ENCODE data around the gene ILKAP. TPM values are rescaled to one million over a fixed set of nuclear protein-coding genes. Genes with fewer than 3 reads are reported as not detected.
A peak's percentile ranks its signal among the peaks of the same experiment; 100 is the strongest.
"Not testable (repeated sequence)": the region's sequence is repeated elsewhere in the genome, so short reads cannot be mapped to it uniquely, and the experiment has no call there.

The ILKAP gene
- total RNA-seq, 1 donor from 2014 or later, result 67.4 TPM

DNA sequence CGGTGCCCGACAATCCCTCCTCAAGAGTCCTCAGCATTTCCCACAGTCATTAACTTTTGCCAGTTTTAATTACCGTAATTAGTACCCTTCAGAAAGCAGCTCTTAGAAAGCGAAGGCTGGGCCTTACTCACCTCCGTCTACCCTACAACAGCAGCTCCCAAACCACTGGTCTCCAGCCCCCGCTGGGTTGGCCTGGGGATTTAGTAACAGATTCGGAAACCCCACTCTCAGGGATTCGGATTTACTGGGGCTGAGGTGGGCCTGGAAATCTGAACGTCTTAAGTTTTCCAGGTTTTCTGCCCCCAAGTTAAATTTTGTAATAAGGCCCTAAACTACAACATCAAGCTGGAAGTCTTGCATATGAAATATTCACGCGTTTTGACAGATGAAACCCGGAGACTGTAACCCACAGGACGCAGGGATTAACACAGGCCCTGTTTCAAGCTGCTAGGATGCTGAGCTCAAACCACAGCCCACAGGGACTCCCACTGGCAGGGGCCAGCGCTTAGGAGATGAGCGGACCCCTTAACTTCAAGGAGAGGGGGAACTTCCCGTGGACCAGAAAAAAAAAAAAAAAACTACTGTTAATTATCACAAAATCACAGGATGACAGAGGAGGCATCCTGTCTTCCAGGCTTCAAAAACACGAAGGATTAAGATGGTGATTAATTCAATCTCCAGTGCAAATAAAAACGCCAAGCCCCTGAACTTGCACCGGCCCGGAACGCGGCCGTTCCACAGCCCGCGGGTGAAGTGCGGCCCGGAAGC is 985 bp downstream of the ILKAP start:
- no peak for DNase-seq (ENCODE audit: low spot score)

DNA sequence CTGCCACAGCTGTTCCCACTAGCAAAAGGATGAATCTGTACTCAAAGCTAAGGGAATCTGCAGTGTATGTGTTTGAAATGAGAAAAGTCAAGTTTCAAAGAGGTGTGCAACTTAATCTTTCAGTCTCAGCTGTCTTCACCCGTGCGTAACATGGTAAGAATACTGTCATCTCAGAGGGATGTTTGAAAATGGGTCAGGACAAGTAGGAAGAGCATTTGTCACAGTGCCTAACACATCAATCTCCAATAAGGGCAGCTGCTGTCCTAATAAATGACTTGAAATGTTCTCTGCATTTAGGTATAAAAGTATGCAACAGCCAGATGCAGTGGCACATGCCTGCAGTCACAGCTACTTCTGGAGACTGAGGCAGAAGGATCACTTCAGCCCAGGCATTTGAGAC is 13.1 kb downstream of the ILKAP start:
- no peak for DNase-seq (ENCODE audit: low spot score)

DNA sequence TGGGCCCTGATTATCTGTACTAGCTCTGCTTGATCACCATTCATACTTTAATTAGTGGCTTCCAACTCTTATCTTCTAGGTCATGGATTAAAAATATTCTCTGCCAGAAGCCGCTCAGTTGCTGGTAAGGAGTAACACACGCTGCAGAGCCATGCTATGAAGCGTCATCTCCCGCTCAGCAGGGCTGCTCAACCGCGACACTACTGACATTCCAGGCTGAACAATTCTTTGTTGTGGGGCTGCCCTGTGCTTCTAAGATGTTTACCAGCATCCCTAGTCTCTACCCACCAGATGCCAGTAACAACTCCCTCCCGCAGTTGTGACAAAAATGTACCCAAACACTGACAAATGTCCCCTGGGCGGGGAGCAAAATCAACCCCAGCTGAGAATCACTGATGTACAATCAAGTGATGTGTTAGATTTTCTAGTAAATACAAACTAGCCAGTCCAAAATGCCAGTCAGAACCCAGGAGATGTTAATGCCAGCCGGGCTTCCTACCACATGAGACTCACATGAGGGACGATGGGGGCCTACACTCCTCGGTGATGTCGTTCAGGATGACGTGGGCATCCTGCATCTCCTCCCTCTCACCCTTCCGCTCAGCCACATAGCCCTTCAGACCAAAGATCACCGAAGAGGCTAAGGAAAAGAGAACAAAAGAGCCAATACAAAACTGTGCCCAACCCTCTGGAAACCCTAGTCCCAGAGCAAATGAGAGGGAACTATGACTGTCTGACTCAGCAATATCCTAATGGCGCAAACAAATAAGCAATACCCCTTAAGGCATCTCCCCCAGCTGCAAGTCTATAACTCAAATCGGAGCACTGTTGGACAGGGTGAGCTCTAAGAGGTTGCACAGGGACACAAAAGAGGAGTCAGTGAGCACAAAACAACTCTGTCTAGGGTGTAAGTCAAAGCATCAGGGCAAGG is 15.6 kb downstream of the ILKAP start:
- DNase-seq (ENCODE audit: low spot score), result no peak

DNA sequence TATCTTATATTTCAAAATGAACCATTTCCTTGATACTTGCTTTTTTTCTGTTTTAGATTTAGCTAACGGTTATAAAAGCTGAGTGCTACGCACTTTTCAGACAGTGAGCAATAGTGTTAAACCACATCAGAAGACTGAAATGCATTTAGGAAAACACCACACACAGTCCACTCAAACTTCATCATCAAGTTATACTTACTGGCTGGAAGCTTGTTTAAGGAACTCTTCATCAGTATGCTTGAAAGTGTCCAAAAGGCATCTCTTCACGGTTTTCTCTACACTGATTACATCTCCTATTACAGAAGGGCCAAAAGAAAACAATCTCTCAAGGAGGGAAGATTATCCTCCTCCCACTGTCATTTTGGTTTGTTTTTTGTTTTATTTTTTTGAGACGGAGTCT is 19.7 kb downstream of the ILKAP start:
- no peak for DNase-seq (ENCODE audit: low spot score)

DNA sequence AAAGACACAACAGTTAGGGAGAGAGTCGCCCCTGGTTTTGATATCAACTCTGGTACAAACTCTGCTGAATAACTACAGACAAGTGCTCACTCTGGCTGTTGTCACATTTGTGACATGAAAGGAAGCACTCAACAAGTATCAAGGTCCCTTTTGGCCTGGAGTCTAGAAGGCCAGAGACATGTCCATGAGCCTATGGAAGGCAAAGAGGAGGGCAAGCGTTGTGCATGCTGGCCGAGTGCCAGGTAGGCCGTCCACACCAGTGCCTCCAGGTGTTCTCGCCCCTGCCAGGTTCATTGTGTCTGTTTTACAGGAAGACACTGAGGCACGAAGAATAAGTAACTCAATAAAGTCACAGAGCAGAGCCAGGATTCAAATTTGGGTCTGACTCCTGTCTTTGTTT is 21.1 kb downstream of the ILKAP start:
- no peak for DNase-seq (ENCODE audit: low spot score)

DNA sequence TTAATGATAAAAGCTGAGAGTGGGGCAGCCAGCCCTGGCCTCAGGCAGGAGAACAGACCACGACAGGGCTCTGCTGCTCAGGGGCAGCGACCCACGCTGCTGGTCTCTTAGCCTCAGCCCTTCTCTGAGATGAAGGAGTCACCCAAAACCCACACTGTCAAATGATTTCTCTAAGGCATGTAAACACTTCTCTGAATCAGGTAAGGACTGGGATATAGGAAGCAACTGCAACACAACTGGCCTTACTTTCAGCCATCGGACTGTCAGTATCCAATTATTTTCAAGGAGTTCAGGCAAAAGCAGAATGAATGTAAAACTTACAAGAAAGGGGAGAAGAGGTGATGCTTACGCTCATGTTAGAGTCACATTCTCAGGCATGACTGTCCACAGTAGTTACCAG is 22.9 kb downstream of the ILKAP start:
- no peak for DNase-seq (ENCODE audit: low spot score)

DNA sequence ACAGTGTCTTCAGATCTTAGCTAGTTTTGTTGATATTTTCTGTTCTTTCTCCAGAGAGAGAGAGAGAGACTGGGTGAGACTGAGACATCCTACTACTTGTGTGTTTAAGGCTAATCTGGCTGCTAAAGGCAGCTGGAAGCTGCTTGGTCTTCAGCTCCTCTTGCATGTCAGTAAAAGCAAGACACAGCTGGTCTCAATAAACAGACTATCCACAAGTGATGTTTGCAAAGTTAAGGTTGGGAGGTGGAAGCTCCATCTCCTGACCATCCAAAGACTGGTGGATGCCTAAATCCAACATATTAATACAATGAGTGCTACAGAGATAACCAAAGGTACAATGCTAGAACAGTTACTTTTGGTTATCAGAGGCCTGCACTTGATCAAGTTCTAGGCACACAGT is 26.9 kb downstream of the ILKAP start:
- no peak for DNase-seq (ENCODE audit: low spot score)

DNA sequence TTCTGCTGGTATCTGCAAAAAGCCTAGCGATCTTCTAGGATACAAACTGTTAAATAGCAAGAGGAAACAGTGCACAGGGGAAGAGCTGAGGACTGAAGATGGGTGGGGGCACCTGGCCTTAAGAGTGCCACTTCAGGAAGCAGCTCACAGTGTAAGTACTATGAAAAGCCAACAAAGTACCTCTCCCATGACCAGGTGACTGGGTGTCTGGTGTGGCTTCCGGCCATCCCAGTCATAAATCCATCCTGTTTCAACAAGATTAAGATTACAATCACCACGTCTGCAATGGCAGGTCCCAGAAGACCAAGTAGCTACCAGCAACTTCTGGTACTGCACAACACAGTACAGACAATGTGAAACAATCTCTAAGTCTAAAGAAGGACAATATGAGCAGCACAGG is 28.8 kb downstream of the ILKAP start:
- DNase-seq (ENCODE audit: low spot score), result no peak

DNA sequence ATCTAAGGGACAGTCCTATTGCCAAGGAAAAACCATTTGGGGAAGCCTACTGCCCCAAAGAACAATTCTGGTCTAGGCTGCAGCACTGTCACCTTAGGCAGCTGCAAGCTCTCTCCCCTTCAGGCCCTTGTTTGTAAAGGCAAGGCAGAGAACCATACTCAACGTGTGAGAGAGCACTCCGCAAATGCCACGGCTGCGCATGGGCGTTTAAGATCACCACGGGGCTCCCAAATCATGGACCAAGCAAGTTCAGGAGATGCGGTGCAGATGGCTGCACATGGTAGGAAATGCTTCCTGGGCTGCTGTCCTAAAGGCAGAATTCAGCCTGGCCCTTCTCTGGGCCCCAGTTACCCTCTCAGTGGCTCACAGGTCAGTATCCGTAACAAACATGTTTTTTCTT is 29.2 kb downstream of the ILKAP start:
- DNase-seq (ENCODE audit: low spot score), result no peak

DNA sequence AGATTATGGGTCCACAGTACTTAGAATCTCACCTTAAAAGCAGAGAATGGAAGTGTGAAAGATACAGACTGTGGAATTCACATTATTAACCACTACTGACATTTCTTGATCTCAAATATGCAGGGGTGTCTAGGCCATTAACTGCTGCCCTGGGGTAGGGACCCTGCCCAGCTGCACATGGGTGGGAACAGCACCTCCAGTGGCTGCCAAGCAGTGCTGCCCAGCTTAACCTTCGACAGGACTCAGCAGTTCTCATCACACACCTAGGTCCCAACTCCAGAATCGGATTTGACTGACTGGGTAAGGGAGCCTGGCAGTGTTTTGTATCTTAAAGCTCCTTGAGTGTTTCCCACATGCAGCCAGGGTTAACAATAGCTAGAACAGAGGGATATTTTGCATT is 29.8 kb downstream of the ILKAP start:
- no peak for DNase-seq (ENCODE audit: low spot score)

DNA sequence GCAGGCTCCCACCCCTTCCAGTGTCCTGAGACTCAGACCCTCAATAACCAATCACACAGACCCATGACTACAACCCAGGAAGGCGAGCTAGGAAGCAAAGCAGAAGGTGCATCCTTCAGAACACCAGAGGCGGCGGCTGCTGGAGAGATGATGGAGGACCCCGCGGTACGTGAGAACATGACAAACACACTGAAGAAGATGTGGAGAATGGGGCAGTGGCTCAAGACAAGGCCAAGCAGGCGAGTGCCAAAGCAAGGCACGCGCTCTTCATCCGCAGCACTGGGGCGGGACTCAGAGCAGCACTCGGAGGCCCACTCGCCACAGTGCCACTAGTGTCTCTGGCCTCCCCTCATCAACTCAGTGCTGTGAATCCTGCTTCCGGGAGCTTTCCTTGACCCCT is 31.1 kb downstream of the ILKAP start:
- no peak for DNase-seq (ENCODE audit: low spot score)

DNA sequence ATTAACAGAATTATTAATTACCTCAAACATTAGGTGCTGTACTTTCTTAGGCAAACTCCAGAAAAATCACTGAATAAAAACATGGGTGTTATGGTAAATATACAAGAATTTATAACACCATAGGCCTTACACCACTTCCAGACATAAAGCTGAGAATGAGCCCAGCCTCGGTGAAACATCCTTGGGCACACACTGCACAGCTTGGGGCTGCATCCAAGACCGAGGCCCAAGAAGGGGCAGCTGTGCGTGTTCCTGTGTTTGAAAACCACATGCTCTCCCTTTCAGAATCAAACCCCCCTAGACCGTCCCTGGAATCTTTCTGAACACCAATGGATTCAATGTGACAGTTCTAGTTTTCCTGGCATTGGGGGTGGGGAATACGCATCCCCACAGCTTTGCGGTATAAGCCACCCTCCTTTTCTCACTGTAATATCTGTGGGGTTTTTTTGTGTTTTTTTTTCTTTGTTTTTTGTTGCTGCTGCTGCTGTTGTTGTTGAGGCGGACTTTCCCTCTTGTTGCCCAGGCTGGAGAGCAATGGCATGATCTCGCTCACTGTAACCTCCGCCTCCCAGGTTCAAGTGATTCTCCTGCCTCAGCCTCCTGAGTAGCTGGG is 31.8 kb downstream of the ILKAP start:
- DNase-seq (ENCODE audit: low spot score), result no peak

DNA sequence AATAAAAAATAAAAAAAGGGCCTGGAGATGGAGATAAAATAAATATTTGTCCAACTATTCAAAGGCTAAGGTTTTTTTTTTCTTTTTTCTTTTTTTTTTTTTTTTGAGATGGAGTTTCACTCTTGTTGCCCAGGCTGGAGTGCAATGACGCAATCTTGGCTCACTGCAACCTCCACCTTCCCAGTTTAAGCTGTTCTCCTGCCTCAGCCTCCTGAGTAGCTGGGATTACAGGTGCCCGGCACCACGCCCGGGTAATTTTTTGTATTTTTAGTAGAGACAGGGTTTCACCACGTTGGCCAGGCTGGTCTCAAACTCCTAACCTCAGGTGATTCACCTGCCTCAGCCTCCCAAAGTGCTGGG is 32.4 kb downstream of the ILKAP start:
- DNase-seq (ENCODE audit: low spot score), result not testable (repeated sequence)

DNA sequence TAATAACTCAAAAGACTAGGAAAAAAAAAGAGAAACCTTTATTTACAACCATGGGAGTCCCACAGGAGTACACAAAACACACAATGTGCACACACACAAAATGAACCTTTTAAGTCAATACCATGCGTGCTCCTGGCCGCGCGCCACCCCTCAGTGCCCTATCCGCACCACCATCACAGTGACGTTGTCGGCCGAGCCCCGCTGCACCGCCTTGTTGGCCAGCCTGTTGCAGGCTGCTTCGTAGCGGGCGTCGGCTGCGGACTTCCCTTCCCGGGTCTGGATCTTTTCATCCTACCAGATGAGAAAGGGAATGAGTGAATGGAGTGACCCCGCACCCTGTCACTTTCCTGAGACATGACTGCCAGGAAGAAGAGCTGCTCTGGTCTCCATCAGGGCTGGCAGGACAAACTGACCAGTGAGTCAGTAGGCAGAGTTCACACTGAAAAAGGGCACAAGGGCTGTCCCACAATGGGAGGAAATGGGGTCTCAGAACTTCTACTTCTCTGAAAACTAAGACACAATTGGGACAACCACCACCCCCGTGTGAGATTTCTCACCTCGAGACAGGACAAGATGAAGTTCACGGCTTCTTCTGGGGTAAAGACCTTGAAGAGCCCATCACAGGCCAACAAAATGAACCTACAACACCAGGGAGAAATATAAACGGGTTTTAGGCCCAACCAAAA is 33.0 kb downstream of the ILKAP start:
- DNase-seq (ENCODE audit: low spot score), result no peak

DNA sequence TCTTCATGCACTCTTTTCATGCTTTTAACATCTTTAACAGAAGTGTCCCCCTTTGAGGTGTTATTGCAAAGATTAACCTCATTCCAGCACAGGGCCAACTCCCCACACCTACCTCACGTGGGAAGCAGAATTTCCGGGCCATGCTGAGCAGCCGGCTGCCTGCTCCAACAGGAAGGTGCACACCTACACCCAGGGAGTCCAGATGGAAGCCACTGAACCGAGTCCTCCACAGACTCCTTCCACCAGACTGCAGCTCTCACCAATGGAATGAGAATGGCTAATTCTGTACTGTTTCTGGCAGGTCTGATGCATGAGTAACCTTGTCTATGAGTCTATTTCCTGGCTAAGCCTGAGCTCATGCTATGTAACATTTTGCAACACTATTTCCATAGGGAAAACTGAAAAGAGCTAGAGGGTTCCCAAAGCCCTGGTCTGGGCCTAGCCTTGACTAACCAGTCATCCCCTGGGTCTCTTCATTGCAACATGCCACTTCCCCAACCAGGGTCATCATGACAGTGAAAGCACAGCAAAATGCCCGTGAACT is 33.7 kb downstream of the ILKAP start:
- peak; percentile 73 for DNase-seq (ENCODE audit: low spot score)

DNA sequence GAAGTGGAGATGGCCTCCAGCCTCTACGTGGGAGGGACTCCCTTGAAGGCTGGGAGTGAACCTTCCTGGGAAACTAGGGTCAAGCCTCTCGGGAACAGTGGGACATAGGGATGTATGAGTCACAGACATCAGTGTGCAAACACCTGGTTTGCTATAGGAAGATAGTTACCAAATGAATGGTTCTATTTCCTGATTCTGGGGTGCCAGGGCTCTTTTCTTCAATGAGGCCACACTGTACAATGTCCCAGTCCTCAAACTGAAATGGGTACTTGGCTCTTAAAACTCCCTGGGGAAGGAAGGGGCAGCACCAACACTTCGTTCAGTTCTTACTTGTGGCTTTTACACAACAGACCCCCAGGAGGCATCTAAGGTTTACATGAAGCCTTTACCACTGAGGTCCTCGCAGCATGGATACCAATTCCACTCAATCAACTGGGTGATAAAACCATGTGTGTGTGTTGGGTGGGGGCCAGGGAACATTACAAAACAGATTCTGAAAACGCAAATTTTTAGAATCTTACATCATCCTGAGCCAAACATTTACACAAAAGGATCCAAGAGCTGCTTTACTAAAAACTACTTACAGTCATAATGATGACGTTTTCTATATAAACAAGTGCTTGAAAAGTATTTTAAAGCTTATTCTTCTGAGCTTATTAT is 34.3 kb downstream of the ILKAP start:
- peak; percentile 48 for DNase-seq (ENCODE audit: low spot score)

DNA sequence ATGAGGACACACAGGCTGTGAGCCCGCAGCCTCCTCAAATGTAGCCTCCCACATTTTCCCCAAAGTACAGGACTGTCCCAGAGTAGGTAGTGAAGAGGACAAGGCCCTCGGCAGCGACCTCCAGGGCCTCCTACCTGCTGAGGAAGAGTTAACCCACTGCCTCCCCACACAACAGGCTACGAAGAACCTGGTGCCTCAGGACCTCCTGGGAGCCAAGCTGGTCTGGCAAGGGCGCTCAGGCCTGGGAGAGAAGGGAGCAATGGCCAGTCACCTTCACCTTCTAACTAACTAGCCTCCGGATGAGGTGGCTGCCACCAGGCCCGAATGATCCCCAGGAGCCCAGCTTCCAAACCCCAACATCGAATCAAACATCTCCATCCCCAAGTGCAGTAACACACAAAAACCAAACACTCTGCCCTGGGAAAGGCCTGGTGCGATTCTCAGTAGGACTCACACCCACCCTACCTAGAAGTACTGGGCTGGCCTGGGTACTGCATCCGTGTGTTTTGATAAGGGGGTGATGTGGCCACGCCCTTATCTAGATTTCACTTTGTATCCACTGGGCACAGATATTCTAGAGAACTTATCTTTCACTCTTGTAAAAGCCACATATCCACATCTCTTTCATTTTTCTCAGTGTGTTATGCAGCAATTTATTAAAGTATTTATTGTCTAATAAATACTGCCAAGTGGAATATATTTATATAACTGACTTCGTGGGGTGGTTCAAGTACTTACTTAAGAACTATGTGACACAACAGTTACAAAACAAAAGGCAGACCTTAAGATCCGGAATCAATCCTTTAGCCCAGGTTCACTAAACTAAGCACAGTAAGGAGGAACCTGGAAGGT is 35.1 kb downstream of the ILKAP start:
- peak; percentile 29 for DNase-seq (ENCODE audit: low spot score)

DNA sequence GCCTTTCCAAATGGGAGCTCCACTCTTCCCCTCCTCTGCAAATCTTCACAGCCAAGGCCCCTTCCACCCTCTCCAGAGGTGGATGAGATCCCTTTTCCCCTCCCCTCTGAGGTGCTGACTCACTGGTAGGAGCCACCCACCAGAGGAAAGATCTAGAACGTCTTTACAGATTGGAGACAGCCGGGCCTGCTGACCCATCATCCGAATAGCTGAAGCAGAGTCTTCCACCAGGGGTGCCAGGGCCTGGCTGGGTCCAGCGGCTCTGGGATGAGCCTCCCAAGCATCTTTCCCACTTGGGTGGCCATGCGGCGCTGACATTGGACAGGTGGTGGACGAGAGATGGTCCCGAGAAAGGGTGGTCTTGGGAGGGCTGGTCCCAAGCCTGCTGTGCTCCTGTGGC is 35.7 kb downstream of the ILKAP start:
- DNase-seq (ENCODE audit: low spot score), result peak; percentile 47

DNA sequence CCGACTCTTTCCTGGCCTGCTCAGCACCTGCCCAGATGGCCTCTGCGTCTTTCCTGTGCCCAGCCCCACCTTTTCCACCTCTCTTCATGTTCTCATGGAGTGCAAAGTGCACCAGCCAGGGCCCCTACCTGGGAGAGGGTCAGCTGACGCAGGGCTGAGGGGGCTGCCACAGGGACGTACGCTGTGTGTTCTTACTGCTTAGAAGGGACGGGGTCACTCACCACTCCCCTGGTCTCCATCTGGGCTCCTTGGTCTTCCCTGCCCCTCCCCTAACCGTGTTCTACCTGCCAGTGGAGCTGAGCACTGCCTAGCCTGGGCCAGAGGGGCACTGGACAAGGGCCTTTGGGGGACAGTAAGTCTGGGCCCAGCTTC is 36.2 kb downstream of the ILKAP start:
- no peak for DNase-seq (ENCODE audit: low spot score)
